CD14-positive monocyte (primary cell): ENCODE data around the gene TCF4. TPM values are rescaled to one million over a fixed set of nuclear protein-coding genes. Genes with fewer than 3 reads are reported as not detected.

Experiments used
- DNase-seq, 3 donors: peaks; one replicate each; pipeline ENCODE4 v3.0.0-alpha.2; 2011 to 2022
- H2AFZ ChIP-seq: 2 replicates; pipeline ENCODE4 v1.6.0; 2012; ENCODE audit warnings: mild to moderate bottlenecking, low read depth, low read length, inconsistent platforms; ENCODE audit not compliant: insufficient read depth, poor library complexity, severe bottlenecking
- H3K27ac ChIP-seq, 2 donors: 1 replicate in 1 of 2; 2 replicates in 1 of 2; pipeline ENCODE4 v1.5.1; 2012 to 2013; ENCODE audit warnings: low read length in 2 of 2, control low read depth in 1 of 2, inconsistent platforms in 1 of 2, low read depth in 1 of 2, mild to moderate bottlenecking in 1 of 2
- H3K27me3 ChIP-seq, 2 donors: one replicate each; pipeline versions ENCODE4 v1.6.0 to v1.6.1; 2011 to 2013; ENCODE audit warnings: low read length in 2 of 2; ENCODE audit not compliant: control insufficient read depth in 2 of 2, insufficient read depth in 2 of 2
- H3K36me3 ChIP-seq, 2 donors: replicated peaks in 1 of 2; 1 replicate in 1 of 2; 2 replicates in 1 of 2; pipeline versions ENCODE4 v1.5.1 to v1.6.1; 2012 to 2013; ENCODE audit warnings: low read length in 2 of 2, control low read depth in 1 of 2, inconsistent platforms in 1 of 2, mild to moderate bottlenecking in 1 of 2; ENCODE audit not compliant: insufficient read depth in 2 of 2, control insufficient read depth in 1 of 2
- H3K4me1 ChIP-seq, 2 donors: 1 replicate in 1 of 2; 2 replicates in 1 of 2; pipeline versions ENCODE4 v1.5.1 to v1.6.1; 2012 to 2013; ENCODE audit warnings: low read length in 2 of 2, control low read depth in 1 of 2, inconsistent platforms in 1 of 2, mild to moderate bottlenecking in 1 of 2, moderate library complexity in 1 of 2; ENCODE audit not compliant: insufficient read depth in 2 of 2, control insufficient read depth in 1 of 2
- H3K4me2 ChIP-seq: replicated peaks from 2 replicates; pipeline ENCODE3; 2012; ENCODE audit warnings: low read length, moderate library complexity, mild to moderate bottlenecking; ENCODE audit not compliant: poor library complexity, severe bottlenecking; ENCODE audit errors: extremely low read depth
- H3K4me3 ChIP-seq, 3 experiments: fragments of 200-600 bp in 1 of 3; sonication (generic) in 1 of 3; replicated peaks in 1 of 3; 1 replicate in 2 of 3; 2 replicates in 1 of 3; pipeline ENCODE4 v1.5.1; 2011 to 2013; ENCODE audit warnings: low read length in 3 of 3, mild to moderate bottlenecking in 3 of 3, control low read depth in 2 of 3, low read depth in 2 of 3, inconsistent platforms in 1 of 3, moderate library complexity in 1 of 3
- H3K79me2 ChIP-seq: 2 replicates; pipeline ENCODE4 v1.6.0; 2012; ENCODE audit warnings: mild to moderate bottlenecking, control low read depth, inconsistent platforms, low read length, moderate library complexity; ENCODE audit not compliant: insufficient read depth
- H3K9ac ChIP-seq: 2 replicates; pipeline ENCODE4 v1.6.0; 2017; ENCODE audit warnings: low read length, mild to moderate bottlenecking; ENCODE audit not compliant: insufficient read depth, poor library complexity, severe bottlenecking
- H3K9me3 ChIP-seq, 2 donors: replicated peaks in 1 of 2; 1 replicate in 1 of 2; 2 replicates in 1 of 2; pipeline versions ENCODE4 v1.5.1 to v1.6.1; 2012 to 2013; ENCODE audit warnings: low read length in 2 of 2, control low read depth in 1 of 2; ENCODE audit not compliant: control insufficient read depth in 1 of 2, insufficient read depth in 1 of 2
- H4K20me1 ChIP-seq: 2 replicates; pipeline ENCODE4 v1.6.0; 2012; ENCODE audit warnings: mild to moderate bottlenecking, low read length, control low read depth, moderate library complexity; ENCODE audit not compliant: insufficient read depth
- H3K27ac Mint-ChIP-seq, 7 donors: one replicate each; pipeline ENCODE4 v1.8.0; 2020; ENCODE audit warnings: mild to moderate bottlenecking in 7 of 7, mixed read lengths in 7 of 7, moderate library complexity in 6 of 7, inconsistent platforms in 2 of 7
- H3K27me3 Mint-ChIP-seq, 3 donors: one replicate each; pipeline ENCODE4 v1.8.0; 2021 to 2022; ENCODE audit warnings: low read depth in 3 of 3, mild to moderate bottlenecking in 3 of 3, mixed read lengths in 3 of 3, moderate library complexity in 3 of 3, inconsistent platforms in 1 of 3
- H3K36me3 Mint-ChIP-seq, 2 donors: one replicate each; pipeline ENCODE4 v1.8.0; 2020; ENCODE audit warnings: mixed read lengths in 2 of 2, inconsistent platforms in 1 of 2, mild to moderate bottlenecking in 1 of 2
- H3K4me1 Mint-ChIP-seq: one replicate; pipeline ENCODE4 v1.8.0; 2020; ENCODE audit warnings: mild to moderate bottlenecking, mixed read lengths
- H3K4me3 Mint-ChIP-seq, 2 donors: one replicate each; pipeline ENCODE4 v1.8.0; 2020; ENCODE audit warnings: mild to moderate bottlenecking in 2 of 2, mixed read lengths in 2 of 2, moderate library complexity in 1 of 2
- H3K9me3 Mint-ChIP-seq, 7 donors: one replicate each; pipeline ENCODE4 v1.8.0; 2020 to 2022; ENCODE audit warnings: mixed read lengths in 7 of 7, mild to moderate bottlenecking in 6 of 7, moderate library complexity in 6 of 7, inconsistent platforms in 2 of 7
- CTCF ChIP-seq: fragments of 200-600 bp; IDR thresholded peaks from one replicate; pipeline ENCODE4 v1.8.0; 2022; ENCODE audit warnings: antibody characterized with exemption, mild to moderate bottlenecking
- WGBS: methylation state at CpG from one replicate; pipeline ENCODE4 v1.1.5; 2013; ENCODE audit warnings: missing lambda C conversion rate; ENCODE audit not compliant: insufficient coverage; 5-methylcytosine and 5-hydroxymethylcytosine counted together
- intact Hi-C, 2 donors: fragments of 100-400 bp; cut with micrococcal nuclease; formaldehyde crosslinking; loops; one replicate each; pipeline versions ENCODE4 v1.15.0 to v1.15.1; 2023
- polyA plus RNA-seq, 3 donors: library from polyadenylated mRNA; depleted of rRNA in 1 of 3; unstranded in 2 of 3; stranded (reverse) in 1 of 3; fragments of 300-500 nt in 2 of 3; fragments of >200 nt in 1 of 3; fragmentation: Illumina TruSeq in 2 of 3; gene quantifications; 1 replicate in 2 of 3; 2 replicates in 1 of 3; pipeline ENCODE4 v1.2.3, GENCODE V29; 2012 to 2021

Gene TCF4
- polyA plus RNA-seq, 3 donors = 5.9 to 12.9 (median 10.7) TPM

- no peaks in the 10 kb centered on the region for H3K27me3 ChIP-seq
- no peak overlapping the region for H3K4me2 ChIP-seq
- Mint-ChIP-seq H3K27ac (no peak overlapping the region), H3K27me3 (peaks cover 0 to 2% (median 0%) of the 10 kb centered on the region in 3 donors), H3K36me3 (no peaks in the 10 kb centered on the region), H3K9me3 (peaks cover 0 to 1% (median 0%) of the 10 kb centered on the region in 7 donors), H3K4me3 (no peak overlapping the region), H3K4me1 (no peaks in the 10 kb centered on the region)
- TF ChIP-seq CTCF = no peak
- no peaks in the 10 kb centered on the region for H4K20me1 ChIP-seq
- no peak overlapping the region for H3K27ac ChIP-seq
- no peaks in the 10 kb centered on the region for H3K79me2 ChIP-seq
- H3K4me1 ChIP-seq = no peaks in the 10 kb centered on the region
- no peak overlapping the region for H2AFZ ChIP-seq
- no peaks in the 10 kb centered on the region for H3K9me3 ChIP-seq
- intact Hi-C loops = no loop called here
- H3K9ac ChIP-seq = no peak overlapping the region
- no peak overlapping the region for H3K4me3 ChIP-seq
- WGBS = 100% methylated on average over 2 of the region's 3 CpGs
- H3K36me3 ChIP-seq = no peaks in the 10 kb centered on the region
- no peak for DNase-seq
These were observed 148.9 kb downstream of the TCF4 start for GRCh38 chr18:55439056-55439455.

- Mint-ChIP-seq H3K4me1 (no peaks in the 10 kb centered on the region), H3K4me3 (no peak overlapping the region), H3K36me3 (no peaks in the 10 kb centered on the region), H3K27ac (no peak overlapping the region), H3K27me3 (peaks cover 0 to 3% (median 0%) of the 10 kb centered on the region in 3 donors), H3K9me3 (peaks cover 0 to 3% (median 1%) of the 10 kb centered on the region in 7 donors)
- intact Hi-C loops = no loop called here
- H3K36me3 ChIP-seq = no peaks in the 10 kb centered on the region
- H3K27me3 ChIP-seq = no peaks in the 10 kb centered on the region
- no peak overlapping the region for H3K27ac ChIP-seq
- no peak for DNase-seq
- WGBS = 100% methylated on average over 1 of the region's 1 CpG
- no peak overlapping the region for H2AFZ ChIP-seq
- no peaks in the 10 kb centered on the region for H3K9me3 ChIP-seq
- H3K4me1 ChIP-seq = no peaks in the 10 kb centered on the region
- no peak for TF ChIP-seq CTCF
- H3K9ac ChIP-seq = no peak overlapping the region
- no peak overlapping the region for H3K4me2 ChIP-seq
- H3K79me2 ChIP-seq = no peaks in the 10 kb centered on the region
- no peak overlapping the region for H3K4me3 ChIP-seq
- H4K20me1 ChIP-seq = no peaks in the 10 kb centered on the region
These were observed 152.4 kb downstream of the TCF4 start for GRCh38 chr18:55435592-55435991.
